Thyroid gland (tissue), 4 donors: ENCODE measurements around the gene SHISA9. TPM values are rescaled to one million over a fixed set of nuclear protein-coding genes. Genes with fewer than 3 reads are reported as not detected.

ENCODE experiments used
- DNase-seq, 2 donors: peaks; one replicate each; pipeline ENCODE4 v3.0.0-alpha.2; 2019
- H3K27ac ChIP-seq, 3 donors: fragments of 200-600 bp; sonication (generic); 1 replicate in 2 of 3; 2 replicates in 1 of 3; pipeline ENCODE4 v1.5.1; 2016 to 2019; ENCODE audit warnings: mild to moderate bottlenecking in 1 of 3, moderate library complexity in 1 of 3
- H3K27me3 ChIP-seq: fragments of 200-600 bp; sonication (generic); one replicate; pipeline ENCODE4 v1.5.1; 2019
- H3K36me3 ChIP-seq, 2 donors: fragments of 200-600 bp; sonication (generic); one replicate each; pipeline ENCODE4 v1.5.1; 2016 to 2019
- H3K4me1 ChIP-seq, 2 donors: fragments of 200-600 bp; sonication (generic); one replicate each; pipeline ENCODE4 v1.5.1; 2017 to 2019
- H3K4me3 ChIP-seq, 3 donors: fragments of 200-600 bp; sonication (generic); replicated peaks in 1 of 3; 1 replicate in 2 of 3; 2 replicates in 1 of 3; pipeline ENCODE4 v1.5.1; 2016; ENCODE audit warnings: mild to moderate bottlenecking in 1 of 3
- H3K9me3 ChIP-seq: fragments of 200-600 bp; sonication (generic); one replicate; pipeline ENCODE4 v1.5.1; 2017
- POLR2A ChIP-seq, 2 donors: fragments of 450-650 bp; IDR thresholded peaks; one replicate each; pipeline ENCODE4 v1.6.1; 2017; ENCODE audit warnings: antibody characterized with exemption in 2 of 2, mild to moderate bottlenecking in 2 of 2, moderate library complexity in 1 of 2
- WGBS, 2 donors: methylation state at CpG; one replicate each; pipeline ENCODE4 v1.1.5; 2017; 5-methylcytosine and 5-hydroxymethylcytosine counted together
- intact Hi-C: fragments of 100-400 bp; cut with DNase I; formaldehyde crosslinking; loops from one replicate; pipeline ENCODE4 v1.15.1; 2023
- total RNA-seq, 4 donors: library from RNA; depleted of rRNA; stranded (reverse); fragments of >200 nt; gene quantifications; one replicate each; pipeline ENCODE4 v1.2.3, GENCODE V29; 2016
- TF ChIP-seq, protein P1 (sequence below), 6 experiments: fragments of 200-600 bp in 3 of 6; fragments of 450-650 bp in 3 of 6; sonication (generic) in 3 of 6; IDR thresholded peaks; one replicate each; pipeline ENCODE4 v1.5.1; 2016 to 2019; ENCODE audit warnings: antibody characterized with exemption in 6 of 6, mild to moderate bottlenecking in 2 of 6, inconsistent platforms in 1 of 6, moderate library complexity in 1 of 6

Gene SHISA9
- total RNA-seq, 4 donors from 2014 or later, result 0.11 to 0.34 (median 0.28) TPM

DNA sequence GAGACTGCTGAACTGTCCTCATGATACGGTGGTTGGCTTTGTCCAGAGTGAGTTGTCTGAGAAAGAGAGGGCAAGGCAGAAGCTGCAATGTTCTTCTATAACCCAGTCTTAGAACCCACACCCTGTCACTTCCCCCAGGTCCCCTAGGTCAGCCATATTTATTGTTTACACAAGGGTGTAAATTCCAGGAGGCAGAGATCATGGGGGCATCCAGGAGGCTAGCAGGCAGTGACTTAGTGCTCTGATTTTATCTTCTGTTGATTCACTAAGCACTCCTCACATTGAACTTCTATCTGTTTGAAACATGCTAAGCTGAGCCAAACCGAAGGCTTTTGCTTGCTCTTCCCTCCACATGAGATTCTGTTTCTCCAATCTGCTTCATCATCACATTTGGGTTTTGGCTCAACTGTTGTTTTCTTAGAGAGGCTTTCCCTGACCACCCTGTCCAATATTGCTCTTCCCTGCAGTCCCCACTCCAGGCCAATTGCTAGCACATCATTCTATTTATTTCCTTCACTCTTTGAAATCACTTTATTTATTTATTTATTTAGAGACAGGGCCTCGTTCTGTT, 34.3 kb upstream of the SHISA9 start:
- H3K27ac ChIP-seq, result no peak overlapping the region
- TF ChIP-seq POLR2A (IDR thresholded peaks at IDR 0.05), result no peak
- TF ChIP-seq, protein P1, sequence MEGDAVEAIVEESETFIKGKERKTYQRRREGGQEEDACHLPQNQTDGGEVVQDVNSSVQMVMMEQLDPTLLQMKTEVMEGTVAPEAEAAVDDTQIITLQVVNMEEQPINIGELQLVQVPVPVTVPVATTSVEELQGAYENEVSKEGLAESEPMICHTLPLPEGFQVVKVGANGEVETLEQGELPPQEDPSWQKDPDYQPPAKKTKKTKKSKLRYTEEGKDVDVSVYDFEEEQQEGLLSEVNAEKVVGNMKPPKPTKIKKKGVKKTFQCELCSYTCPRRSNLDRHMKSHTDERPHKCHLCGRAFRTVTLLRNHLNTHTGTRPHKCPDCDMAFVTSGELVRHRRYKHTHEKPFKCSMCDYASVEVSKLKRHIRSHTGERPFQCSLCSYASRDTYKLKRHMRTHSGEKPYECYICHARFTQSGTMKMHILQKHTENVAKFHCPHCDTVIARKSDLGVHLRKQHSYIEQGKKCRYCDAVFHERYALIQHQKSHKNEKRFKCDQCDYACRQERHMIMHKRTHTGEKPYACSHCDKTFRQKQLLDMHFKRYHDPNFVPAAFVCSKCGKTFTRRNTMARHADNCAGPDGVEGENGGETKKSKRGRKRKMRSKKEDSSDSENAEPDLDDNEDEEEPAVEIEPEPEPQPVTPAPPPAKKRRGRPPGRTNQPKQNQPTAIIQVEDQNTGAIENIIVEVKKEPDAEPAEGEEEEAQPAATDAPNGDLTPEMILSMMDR (IDR thresholded peaks at IDR 0.05), result no peak
- no peaks in the 10 kb centered on the region for H3K36me3 ChIP-seq
- no peaks in the 10 kb centered on the region for H3K4me1 ChIP-seq
- no peaks in the 10 kb centered on the region for H3K27me3 ChIP-seq
- WGBS, 2 donors, result 70 to 80% methylated on average over 3 of the region's 3 CpGs
- H3K4me3 ChIP-seq, result no peak overlapping the region
- intact Hi-C loops, result no loop called here
- no peaks in the 10 kb centered on the region for H3K9me3 ChIP-seq
- no peak for DNase-seq

DNA sequence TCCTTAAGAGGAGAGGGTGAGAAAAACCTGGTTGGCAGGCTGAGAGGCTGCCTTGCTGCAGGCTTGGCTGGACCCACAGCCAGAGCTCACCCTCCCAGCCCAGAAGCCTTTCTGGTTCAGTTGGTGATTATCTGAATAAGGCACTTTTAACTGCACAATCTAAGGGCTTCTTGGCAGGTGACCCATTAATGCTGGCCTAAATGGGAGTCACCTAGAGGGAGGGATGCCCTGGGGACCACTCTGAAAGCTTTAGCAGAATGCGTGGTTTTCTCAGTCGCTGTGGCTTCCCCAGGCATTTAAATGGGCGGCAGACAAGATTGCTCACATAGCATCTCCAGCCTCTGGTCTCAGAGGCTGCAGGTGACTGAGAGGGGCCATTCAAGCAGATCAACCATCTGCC, 33.2 kb upstream of the SHISA9 start:
- H3K36me3 ChIP-seq, result no peaks in the 10 kb centered on the region
- H3K4me1 ChIP-seq, result no peaks in the 10 kb centered on the region
- TF ChIP-seq POLR2A (IDR thresholded peaks at IDR 0.05), result no peak
- no peak overlapping the region for H3K27ac ChIP-seq
- DNase-seq, result no peak
- H3K9me3 ChIP-seq, result no peaks in the 10 kb centered on the region
- 67 to 68% methylated on average over 3 of the region's 3 CpGs for WGBS, 2 donors
- no peaks in the 10 kb centered on the region for H3K27me3 ChIP-seq
- H3K4me3 ChIP-seq, result no peak overlapping the region
- intact Hi-C loops, result no loop called here

DNA sequence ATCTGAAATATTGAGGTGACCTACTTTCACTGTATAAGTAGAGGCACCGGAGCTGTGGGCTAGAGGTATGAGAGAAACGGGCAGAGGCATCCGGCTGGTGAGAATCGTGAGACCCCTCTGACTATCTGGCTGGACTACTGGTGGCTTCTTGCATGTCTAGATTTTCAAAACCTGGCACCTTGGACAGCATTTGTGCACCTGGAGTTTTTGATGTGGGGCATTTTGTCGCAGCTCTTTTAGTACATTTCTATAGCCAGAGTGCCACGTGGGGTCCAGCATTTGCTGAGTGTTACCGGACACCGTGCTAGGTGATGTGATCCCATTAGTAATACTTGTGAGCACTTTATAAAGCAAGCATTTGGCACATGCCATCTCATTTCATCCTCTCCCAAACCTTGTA, 32.6 kb upstream of the SHISA9 start:
- Histone ChIP-seq H3K4me3 (no peak overlapping the region), H3K9me3 (no peaks in the 10 kb centered on the region), H3K36me3 (no peaks in the 10 kb centered on the region), H3K27ac (no peak overlapping the region), H3K4me1 (no peaks in the 10 kb centered on the region), H3K27me3 (no peaks in the 10 kb centered on the region)
- WGBS, 2 donors, result 85 to 92% methylated on average over 8 of the region's 8 CpGs
- TF ChIP-seq, protein P1 (IDR thresholded peaks at IDR 0.05), result no peak
- no peak for TF ChIP-seq POLR2A (IDR thresholded peaks at IDR 0.05)
- intact Hi-C loops, result no loop called here
- no peak for DNase-seq

DNA sequence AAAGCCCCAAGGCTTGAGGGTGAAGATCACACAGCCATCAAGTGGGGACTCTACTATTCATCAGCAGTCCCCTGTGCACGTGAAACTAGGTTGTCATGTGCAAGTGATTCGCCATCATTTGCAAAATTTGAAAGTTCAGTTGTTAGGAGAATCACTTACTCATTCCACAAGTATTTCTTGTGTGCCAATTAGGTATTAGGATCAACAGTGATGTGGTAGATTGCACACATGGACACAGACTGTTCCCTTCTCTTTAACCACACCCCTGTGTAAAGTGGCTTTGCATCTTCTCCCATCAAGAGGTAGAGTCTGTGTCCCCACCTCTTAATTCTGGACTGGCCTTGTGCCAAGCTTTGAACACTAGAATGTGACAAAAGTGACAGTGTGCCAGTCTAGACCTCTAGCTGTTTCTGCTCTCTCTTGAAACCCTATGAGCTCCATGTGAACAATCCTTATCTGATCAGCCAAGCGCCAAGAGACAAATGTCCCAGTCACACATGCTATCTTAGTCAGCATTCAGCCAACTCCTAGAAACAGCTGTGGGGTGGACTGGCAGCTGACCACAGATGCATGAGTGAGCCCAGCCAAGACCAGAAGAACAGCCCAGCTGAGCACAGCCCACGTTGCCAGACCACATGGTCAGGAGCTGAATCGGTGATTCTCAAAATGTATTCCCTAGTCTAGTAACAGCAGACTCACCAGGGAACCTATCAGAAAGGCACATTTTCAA, 31.5 kb upstream of the SHISA9 start:
- intact Hi-C loops, result no loop called here
- Histone ChIP-seq H3K27ac (no peak overlapping the region), H3K4me3 (no peak overlapping the region), H3K4me1 (no peaks in the 10 kb centered on the region), H3K9me3 (no peaks in the 10 kb centered on the region), H3K36me3 (no peaks in the 10 kb centered on the region), H3K27me3 (no peaks in the 10 kb centered on the region)
- no peak for DNase-seq
- 76 to 79% methylated on average over 5 of the region's 5 CpGs for WGBS, 2 donors
- TF ChIP-seq POLR2A (IDR thresholded peaks at IDR 0.05), result no peak
- TF ChIP-seq, protein P1 (IDR thresholded peaks at IDR 0.05), result no peak

DNA sequence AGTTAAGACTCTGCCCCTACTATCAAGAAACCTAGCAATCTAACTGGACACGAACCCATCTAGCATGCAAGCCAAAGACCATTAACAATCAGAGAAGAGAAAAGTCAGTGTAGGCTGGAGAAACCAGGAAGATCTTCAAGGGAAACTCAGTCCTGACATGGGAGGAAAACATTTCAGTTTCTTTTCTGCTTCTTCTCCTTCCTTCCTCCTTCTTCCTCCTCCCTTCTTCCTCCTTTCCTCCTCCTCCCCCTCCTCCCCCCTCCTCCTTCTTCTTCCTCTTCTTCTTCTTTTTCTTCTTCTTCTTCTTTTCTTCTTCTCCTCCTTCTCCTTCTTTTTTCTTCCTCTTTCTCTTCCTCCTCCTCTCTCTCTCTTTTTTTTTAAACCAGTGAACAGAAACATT, 29.6 kb upstream of the SHISA9 start:
- 75 to 77% methylated on average over 1 of the region's 1 CpG for WGBS, 2 donors
- intact Hi-C loops, result no loop called here

More for the DNA sequence above, 29.6 kb upstream of the SHISA9 start:
- no peaks in the 10 kb centered on the region for H3K9me3 ChIP-seq
- no peaks in the 10 kb centered on the region for H3K36me3 ChIP-seq
- no peaks in the 10 kb centered on the region for H3K27me3 ChIP-seq
- TF ChIP-seq, protein P1 (IDR thresholded peaks at IDR 0.05), result no peak
- TF ChIP-seq POLR2A (IDR thresholded peaks at IDR 0.05), result no peak
- H3K4me3 ChIP-seq, result no peak overlapping the region
- H3K4me1 ChIP-seq, result no peaks in the 10 kb centered on the region
- no peak for DNase-seq
- no peak overlapping the region for H3K27ac ChIP-seq
